GM21717 (cell line): ENCODE results near the gene FAM171A2.
"Not testable (repeated sequence)": the region's sequence is repeated elsewhere in the genome, so short reads cannot be mapped to it uniquely, and the experiment has no call there.

Source experiments
- ATAC-seq: cut with Tn5 transposase; IDR thresholded peaks from one replicate; pipeline ENCODE4 v1.9.1; 2021; ENCODE audit warnings: mild to moderate bottlenecking, moderate library complexity; ENCODE audit not compliant: unreplicated experiment

FAM171A2 gene

GRCh38 chr17:44363613-44364159 is at the start of gene FAM171A2:
Gene FAM171A2, minus strand, starts transcription at chr17:44363853. Its CDS starts 139 bp downstream, at chr17:44363714.
- ATAC-seq: no peak

GRCh38 chr17:44409309-44410028 is 45.8 kb upstream of the FAM171A2 start:
- ATAC-seq: no peak

- no peak for ATAC-seq
Measured at GRCh38 chr17:44408786-44409185, 45.1 kb upstream of the FAM171A2 start.

- ATAC-seq: no peak
Measured at GRCh38 chr17:44402564-44403172, 39.0 kb upstream of the FAM171A2 start.

- no peak for ATAC-seq
Measured at GRCh38 chr17:44400226-44400847, 36.7 kb upstream of the FAM171A2 start.

- ATAC-seq: no peak
Measured at GRCh38 chr17:44398692-44399691, 35.3 kb upstream of the FAM171A2 start.

GRCh38 chr17:44397479-44398440 is 34.1 kb upstream of the FAM171A2 start:
- ATAC-seq: no peak

- no peak for ATAC-seq
Measured at GRCh38 chr17:44396946-44397345, 33.3 kb upstream of the FAM171A2 start.

- ATAC-seq: no peak
Measured at GRCh38 chr17:44394833-44395232, 31.2 kb upstream of the FAM171A2 start.

- ATAC-seq: not testable (repeated sequence)
Measured at GRCh38 chr17:44394112-44394511, 30.5 kb upstream of the FAM171A2 start.

GRCh38 chr17:44390250-44390870 is 26.7 kb upstream of the FAM171A2 start:
- ATAC-seq: no peak

- no peak for ATAC-seq
Measured at GRCh38 chr17:44389723-44390202, 26.1 kb upstream of the FAM171A2 start.

- ATAC-seq: no peak
Measured at GRCh38 chr17:44389281-44389680, 25.6 kb upstream of the FAM171A2 start, which contains the start of gene ITGA2B. Gene ITGA2B, minus strand, starts transcription at chr17:44389649. Its CDS starts 176 bp downstream, at chr17:44389473.

- no peak for ATAC-seq
Measured at GRCh38 chr17:44387804-44388203, 24.2 kb upstream of the FAM171A2 start.

GRCh38 chr17:44386182-44386525 is 22.5 kb upstream of the FAM171A2 start:
- no peak for ATAC-seq

- ATAC-seq: no peak
Measured at GRCh38 chr17:44385287-44386181, 21.9 kb upstream of the FAM171A2 start.

GRCh38 chr17:44384823-44385286 is 21.2 kb upstream of the FAM171A2 start:
- ATAC-seq: no peak
